ENCODE results near the gene GNB1L.
"Not testable (repeated sequence)": the region's sequence is repeated elsewhere in the genome, so short reads cannot be mapped to it uniquely, and the experiment has no call there.

Gene GNB1L

DNA sequence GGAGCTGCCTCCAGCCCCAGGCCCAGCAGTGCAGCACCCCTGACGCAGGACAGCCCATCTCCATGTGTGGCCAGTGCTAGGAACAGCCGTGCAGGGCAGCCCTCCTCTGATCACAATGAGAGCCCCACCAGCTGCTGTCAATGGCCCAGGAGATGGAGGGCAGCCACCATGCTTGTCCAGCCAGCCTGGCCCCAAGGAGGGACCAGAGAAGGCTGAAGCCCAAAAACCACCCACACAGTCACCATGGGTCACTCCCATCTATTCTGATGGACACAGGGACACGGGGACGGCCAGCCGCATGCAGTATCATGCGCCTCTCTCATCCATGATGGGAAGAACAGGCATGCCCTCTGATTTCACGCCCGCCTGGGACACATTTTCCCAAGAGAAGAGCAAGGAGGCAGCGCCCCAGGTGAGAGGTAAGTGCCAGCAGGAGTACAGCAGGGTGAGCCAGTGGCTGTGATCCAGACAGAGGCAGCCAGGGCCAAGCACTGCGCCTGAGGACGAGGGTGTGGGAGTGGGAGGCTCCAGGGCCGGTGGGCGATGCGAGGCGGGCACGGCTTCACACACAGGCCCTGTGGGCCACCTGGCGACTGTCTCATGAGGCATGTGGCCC lies 33.6 kb upstream of the GNB1L start:
- no peak for DNase-seq

DNA sequence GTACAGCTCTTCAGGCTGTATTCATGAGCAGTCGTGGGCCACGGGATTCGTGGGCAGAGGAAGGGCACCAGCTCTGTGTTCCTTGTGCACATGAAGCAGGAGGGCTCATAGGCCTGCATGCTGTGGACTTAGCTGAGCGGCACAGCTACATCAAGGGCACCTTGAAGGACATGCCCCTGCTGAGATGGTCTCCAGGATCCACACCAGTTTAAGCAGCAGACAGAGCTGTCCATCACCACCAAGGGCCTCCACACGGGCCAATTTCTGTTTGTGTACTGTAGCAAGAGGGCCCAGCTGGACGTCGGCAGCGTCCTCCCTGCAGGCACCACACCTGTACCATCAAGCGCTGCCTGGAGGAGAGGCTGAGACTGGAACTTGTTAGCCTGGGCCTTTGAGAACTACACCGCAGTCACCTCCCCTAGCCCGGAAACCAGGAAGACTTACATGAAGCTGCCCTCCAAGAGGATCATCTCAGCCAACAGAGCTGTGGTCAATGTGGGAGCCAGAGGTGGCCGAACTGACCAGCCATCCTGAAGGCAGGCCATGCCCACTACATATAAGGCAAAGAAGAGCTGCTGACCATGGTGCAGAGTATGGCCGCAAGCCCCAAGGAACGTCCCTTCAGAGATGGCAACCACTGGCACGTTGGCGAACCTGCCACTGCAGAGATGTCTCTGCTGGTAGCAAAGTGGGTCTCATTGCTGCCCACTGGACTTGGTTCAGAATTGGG lies 32.7 kb upstream of the GNB1L start:
- peak; percentile 60 for DNase-seq

DNA sequence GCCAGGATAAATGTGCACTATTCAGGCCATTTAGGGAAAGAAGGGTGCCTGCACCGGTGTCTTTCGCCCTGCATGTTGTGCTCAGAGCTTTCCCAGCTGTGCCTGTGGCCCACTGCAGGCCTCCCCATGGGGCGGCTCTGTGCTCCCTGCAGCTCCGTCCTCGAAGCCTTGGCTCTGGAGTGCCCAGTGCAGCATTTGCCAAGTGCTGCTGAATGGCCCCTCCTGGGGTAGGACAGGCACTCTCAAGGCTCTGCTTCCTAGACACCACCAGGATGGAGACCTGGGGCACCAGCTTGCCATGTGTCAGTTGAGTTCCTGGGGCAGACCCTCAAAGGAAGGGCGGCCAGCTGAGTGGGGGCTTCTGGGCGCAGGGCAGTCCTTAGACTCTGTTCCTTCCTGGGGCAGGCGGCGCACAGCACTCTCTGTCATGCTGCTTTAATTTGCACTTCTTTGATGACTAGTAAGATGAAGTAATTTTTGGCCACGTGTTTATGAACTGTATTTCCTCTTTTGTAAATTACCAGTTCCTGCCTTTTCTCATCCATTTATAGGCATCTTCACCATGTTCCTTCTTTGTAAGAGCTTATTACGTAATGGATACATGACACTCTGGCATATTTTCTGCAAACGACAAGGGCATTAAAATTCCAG lies 32.1 kb upstream of the GNB1L start:
- DNase-seq = no peak

DNA sequence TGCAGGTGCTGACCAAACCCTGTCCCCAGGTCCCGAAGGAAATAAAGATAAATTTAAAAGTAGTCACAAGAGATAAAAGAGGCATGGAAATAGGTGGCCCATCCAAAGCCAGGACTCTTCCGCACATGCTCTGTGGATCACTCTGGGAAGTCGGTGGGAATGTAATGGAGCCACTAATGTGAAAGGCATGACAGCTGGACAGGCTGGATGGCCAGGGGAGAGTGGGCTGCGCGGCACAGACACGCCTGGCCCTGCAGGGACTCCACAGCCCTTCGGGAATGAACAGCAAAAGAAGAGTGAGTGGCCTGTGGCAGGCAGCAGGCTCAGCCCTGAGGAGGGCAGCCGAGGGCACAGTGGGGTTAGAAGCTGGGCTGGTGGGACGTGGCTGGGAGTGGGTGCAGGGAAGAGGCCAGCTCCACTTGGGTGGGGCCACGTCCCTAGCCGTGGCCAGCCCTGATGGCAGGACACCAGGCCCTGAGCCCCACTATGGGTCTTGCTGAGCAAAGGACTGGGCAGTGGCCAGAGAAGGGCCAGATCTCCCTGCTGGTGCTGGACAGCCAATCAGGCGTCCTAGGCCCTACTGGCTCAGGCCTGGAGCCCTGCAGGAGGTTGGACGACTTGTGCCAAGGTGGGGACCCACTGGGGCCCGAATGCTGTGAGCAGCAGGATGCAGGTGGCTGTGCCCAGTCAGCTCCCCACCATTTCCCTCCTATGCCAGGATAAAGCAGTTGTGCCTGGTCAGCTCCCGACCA lies 31.3 kb upstream of the GNB1L start:
- no peak for DNase-seq

DNA sequence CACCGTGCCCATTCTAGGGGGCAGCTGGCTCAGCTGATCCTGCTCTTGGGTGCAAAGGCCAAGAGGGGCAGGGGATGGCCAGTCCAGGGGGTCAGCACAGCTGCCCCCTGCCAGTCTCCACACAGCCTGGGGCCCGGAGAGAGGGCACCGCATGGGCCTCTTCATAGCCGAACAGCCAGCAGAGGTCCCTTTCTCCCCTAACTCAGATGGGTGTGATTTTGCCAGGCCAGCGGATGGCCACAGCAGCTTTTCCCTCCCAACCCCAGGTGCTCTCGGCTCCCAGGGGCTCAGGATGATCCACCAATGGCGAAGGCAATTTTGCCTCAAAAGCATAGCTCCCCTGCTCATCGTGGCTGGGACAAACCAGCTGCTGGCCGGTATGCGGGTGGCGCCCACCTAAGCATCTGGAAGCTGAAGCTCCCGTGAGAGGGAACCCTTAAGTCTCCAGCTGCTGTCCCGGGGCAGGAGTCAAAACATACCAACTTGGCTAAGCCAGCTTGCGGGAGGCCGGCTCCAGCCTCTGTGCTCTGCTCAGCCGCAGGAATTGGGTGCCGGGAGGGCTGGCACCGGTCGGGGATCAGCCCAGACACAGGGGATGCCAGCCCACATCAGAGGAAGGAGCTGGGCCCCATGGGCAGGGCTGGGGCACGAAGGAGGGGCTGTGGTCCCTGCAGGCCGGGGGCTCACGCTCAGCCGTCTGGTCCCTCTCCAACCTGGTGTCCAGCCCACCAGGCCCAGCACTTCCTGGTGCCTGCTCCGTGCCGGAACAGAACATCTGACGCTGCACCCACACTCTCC lies 30.5 kb upstream of the GNB1L start:
- DNase-seq = no peak

DNA sequence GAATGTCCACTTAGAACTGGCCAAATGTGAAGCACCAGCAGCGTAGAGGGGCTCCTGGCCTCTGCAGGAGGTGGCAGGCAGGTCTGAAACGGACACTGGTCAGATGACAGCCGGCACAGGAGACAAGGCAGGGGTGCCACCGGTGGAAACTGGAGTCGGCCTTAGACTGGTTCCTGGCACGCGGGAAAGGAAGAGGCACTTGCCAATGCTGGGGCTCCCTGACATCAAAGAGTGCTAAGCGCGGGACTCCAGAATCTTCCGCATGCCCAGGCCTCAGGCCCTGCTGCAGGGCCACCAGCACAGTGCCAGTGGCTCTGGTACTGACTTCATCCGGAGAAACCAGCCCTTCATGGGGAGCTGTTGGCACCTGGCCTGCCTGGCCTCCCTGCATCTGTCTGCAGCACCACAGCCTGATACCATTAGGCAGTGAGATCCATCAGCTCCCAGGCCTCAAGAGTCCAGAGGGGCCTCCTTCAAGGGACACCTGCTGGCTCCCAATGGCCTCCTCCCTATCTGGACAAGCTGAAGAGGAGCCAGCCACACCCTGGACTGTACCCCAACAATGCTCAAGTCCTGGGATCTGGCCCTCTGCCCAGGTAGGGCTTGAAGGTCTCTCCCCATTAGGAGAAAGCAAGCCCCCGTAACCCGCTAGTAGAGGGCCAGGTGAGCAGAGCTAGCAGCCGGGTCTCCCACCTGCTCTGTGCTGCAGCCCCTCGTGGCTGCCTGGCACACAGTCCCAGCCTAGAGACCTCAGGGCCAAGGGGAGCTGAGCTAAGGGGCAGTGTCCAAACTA lies 29.7 kb upstream of the GNB1L start:
- no peak for DNase-seq

DNA sequence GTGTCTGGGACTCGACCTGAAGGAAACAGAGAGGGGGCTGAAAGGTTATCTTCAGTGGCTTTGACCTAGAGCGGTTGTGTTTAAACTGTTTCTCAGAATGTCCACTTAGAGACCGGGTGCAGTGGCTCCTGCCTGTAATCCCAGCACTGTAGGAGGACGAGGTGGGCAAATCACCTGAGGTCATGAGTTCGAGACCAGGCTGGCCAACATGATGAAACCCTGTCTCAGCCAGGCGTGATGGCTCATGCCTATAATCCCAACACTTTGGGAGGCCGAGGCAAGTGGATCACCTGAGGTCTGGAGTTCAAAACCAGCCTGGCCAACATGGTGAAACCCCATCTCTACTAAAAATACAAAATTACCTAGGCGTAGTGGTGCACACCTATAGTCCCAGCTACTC lies 28.8 kb upstream of the GNB1L start:
- not testable (repeated sequence) for DNase-seq

DNA sequence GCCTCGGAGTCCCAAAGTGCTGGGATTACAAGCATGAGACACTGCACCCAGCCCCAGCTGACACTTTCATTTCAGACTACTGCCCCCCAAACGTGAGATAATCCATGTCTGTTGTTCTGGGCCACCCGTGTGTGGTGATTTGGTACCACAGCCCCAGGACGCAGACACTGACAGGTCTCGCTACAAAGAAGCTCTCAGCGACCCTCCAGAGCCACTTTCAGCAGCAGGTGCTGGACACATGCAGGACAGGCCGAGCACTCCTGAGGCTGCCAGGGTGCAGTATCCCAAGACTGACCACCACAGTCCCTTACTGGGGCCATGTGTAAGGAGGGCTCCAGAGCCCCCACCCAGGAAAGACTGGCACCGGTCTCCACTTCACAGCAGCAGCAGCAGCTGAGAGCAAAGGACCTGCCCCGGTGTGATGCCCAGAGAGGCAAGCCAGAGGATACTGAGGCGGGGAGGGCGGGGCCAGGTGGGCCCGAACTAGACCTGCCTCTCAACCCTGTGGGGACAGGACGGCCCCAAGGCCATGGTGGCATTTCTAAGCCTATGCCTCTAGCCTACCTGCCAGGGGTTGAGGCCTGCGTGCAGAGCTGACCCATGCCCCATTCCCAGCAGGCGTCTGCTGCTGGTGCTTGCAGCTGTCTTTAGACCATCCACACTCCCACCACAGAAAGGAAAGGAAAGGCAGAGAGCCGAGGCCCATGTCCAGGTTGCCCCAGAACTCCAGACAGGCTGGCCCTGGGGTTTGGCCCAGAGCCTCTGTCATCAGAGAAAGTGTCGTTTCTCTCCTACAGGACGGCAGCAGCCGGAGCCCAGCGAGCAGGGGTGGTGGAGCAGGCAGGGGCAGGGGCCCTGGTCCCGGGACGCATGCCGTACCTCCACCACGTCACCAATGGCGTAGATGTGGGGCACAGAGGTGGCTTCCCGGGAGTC lies 28.0 kb upstream of the GNB1L start:
- DNase-seq = no peak

DNA sequence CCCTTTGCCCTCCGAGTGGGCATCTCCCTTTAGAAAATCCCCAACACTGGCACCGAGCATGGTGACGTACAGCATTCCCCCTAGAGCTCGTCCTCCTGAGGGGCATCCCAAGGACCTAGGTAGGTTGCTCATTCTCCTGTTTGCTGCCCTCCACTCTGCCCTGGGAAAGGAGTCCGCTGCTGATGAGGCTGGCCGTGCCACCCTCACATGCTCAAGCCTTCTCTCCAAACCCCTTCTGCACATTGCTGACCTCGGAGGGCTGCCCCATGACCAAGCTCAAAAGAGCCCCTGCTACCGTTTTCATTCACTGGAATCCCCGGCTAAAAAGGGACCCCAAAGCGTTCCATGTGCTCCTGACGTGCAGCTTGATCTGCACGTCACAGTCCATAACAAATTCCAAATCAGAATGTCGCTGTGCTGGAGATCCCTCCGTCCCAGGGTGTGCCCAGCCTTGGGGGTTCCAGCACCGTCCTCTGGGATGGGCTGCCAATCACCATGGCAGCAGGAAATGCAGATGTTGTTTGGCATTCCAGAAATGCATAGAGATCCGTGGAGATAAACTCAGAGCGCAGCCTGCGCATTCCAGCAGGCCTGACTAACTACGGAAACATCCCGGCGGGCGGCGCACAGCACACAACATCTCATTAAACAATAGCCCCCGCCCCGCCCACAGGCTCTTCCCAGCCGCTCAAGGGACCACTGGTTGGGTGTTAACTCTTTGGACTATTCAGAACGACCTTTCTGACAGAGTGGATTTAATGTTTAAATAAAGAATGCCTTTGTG lies 26.3 kb upstream of the GNB1L start:
- peak; percentile 61 for DNase-seq

DNA sequence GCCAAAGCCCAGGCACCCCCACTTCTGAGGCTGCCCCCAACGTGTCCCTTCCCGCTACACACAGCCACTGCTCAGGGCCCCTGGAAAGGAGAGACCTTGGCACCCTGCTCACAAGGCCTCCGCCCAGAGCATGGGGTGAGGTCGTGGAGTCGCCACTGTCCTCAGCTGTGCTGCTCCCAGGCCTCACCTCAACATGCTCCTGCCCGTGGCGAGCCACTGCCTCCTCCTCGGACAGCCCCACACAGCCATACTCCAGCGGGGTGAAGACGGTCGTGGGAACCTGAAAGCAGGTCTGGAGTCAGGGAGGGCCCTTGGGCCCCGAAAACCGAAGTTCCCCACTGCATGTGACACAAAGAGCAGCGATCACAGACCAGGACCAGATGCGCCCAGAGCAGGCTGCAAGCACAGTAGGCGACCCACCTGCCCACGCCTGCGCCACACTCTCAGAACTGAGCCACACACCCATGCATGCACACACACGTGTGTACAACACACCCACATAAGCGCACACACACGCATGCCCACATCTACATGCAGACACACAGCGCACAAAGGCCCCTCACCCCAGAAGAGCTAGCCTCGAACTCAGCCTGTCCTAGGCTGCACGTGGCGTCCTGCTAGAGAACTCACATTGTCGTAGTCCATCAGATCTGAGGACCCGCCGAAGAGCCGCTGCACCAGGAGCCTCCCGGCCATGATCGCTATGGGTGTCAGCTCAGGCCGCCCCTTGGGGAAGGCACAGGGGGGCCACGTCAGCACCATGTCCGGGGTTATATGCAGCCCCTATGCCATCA lies 25.5 kb upstream of the GNB1L start:
- DNase-seq = no peak

DNA sequence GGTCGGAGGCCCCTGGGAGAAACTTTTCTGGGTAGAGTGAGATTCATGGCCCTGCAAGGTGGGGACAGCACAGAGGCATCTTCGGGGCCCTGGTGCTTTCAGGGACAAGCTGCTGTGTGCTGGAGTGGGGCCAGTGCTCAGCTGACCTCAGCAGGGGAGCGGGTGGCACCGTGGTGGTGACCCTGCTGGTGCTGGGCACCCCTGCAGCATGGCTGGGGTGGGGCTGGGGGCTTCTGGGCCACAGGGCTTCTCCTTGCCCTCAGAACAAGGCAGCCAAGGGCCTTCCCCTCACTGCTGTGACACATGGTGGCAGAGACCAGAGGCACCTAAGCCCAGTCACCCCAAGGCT lies 24.9 kb upstream of the GNB1L start:
- no peak for DNase-seq

DNA sequence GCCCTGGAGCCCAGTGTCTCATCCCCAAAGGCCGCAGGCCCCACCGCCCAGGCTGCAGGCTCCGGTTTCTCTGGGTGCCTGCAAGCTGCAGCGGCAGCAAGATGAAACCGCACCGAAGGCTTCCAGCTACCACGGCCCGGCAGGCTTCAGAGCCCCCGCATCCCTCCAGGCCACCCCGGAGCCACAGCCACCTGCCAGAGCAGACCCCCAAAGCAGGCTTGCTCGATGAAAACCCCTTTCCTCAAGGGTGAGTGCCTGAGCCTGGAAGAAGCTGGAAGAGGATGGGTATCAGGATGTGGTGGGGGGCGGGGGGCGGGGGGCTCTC lies 24.5 kb upstream of the GNB1L start:
- no peak for DNase-seq

DNA sequence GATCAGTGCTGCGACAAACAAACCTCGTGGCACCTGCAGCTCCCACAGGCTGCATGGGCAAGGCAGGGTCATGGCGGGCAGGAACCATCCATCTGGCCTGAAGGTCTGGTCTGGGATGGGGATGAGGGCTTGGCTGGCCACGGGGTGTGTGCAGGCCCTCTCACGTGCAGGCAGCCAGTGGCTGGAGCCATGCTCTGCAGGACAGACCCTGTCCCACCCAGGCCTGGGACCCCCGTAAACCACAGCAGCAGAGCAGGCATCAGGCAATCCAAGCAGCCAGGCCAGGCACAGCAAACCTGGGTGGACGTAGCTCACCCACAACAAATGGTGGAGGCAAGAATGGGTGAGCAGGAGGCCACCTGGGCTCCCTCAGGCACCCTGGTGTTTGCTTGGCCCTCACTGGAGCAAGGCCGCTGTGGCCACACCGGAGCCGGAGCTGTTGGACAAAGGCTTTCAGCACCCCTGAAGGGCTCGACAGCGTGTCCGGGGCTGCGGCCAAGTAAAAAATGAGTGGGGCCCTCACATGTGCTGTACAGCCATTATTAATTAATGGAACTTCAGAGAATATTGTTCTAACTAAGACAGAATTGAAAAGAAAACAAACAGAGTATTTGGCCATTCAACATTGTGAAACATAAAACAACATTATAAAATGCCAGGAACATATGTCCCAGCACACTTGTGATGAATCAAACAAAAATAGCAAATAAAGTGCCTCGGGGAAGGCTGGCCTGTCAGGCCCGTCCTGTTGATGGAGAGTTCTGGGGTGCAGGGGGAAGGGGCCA lies 24.0 kb upstream of the GNB1L start:
- DNase-seq = no peak

DNA sequence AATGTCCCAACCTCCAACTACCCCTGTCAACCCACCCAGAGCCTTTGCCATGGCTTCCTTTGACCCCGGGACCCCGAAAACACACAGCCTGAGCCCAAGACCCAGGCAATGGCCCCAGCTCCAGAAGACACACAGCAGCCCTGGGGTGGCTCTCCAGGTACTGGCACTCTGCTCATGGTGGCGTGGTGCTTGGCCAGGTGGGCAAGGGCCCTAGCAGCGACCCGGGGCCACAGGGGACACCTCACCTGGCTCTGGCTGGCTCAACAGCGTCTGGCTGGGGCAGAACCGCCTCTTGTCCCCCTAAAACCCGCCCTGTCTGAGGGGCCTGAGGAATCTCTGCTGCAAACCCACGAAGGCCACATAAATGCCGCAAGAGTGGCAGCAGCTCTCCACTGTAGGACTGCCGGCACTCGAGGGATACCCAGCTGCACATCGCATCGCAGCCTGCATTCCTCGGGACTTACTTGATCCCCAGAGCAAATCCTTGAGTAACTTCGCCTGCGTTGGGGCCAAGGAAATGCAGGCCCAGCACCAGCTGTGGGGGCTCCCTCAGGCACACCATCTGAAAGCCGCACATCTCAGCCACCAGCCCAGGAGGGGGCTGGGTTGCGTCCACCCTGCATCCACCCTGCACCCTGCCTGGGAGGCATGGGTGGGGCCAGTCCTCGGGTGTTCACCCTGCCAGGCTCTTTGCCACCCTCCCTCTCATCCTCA lies 23.1 kb upstream of the GNB1L start:
- no peak for DNase-seq

DNA sequence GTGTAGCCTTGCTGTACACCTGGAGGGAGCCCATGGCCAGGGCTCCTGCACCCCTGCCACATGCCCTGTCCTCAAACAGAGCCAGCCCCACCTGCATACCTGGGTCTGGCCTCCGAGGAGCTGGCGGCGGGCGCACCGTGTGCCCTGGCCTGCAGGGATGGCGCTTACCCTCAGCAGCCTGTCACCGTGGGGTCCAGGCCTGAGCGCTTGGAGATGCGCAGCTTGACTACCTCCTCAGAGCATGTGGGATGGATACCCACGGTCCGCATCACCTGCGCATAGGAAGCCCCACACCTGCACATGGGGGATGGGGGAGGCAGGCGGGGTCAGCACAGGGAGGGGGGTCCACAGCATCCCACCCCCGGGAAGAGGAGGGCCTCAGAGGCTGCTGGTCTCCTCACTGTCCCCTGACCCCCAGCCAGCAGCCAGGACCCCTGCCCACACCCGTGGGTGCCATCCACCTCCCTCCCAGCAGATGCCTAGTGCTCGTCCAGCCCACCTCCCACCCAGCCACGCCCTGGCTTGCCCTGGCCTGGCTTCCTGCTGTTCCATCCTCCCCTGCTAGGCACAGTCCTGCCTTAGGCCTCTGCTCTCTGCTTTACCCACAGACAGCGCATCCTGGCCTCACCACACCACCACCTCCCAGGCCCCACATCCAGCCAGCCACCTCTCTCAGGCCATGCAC lies 22.4 kb upstream of the GNB1L start:
- DNase-seq = no peak

DNA sequence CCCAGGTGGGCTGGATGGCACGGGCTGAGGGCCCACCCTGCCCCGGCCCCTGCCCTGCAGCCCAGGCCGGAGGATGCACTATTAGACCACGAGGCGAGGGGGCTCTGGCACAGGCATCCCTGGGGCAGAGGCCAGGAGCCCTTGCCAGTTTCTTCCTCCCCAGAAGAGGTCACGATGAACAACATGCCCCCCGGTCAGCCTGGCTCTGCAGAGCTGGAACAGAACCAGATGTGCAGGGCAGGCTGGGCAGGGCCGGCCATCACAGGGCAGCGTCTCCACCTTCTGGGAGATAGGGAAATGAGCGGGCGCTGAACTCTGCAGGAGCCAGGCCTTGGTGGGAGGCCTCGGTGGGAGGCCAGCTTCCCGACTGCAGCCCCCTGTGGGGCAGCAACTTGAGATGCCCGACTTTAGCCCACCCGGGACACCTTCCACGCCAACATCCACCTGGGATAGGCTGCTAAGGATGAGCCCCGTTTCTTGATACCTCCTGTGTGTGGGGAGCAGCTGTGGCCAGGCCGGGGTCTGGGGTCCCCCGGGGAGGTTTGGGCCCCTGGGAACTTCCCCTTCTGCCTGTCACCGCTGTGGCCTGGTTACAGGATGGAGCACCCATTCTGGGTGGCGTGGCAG lies 21.8 kb upstream of the GNB1L start:
- DNase-seq = no peak
